OCI-LY3 (cell line): ENCODE data around the gene GPR61.

Experiments
- CTCF ChIP-seq: fragments of 200-600, 300-600 bp; sonication (generic); IDR thresholded peaks from 2 replicates; pipeline ENCODE4 v1.5.1; 2014; ENCODE audit warnings: antibody characterized with exemption, low read length, low read depth
- EZH2phosphoT487 ChIP-seq: fragments of 200-600 bp; shearing (Covaris generic); IDR thresholded peaks from 2 replicates; pipeline ENCODE4 v1.6.1; 2018; ENCODE audit warnings: antibody characterized with exemption, mixed run types, low read depth

GRCh38 chr1:109497449-109498160 lies 42.1 kb upstream of the GPR61 start:
- TF ChIP-seq CTCF (no peak), EZH2phosphoT487 (no peak)
